ENCODE results near the gene VWA7. TPM values are rescaled to one million over a fixed set of nuclear protein-coding genes. Genes with fewer than 3 reads are reported as not detected.

Gene VWA7
- total RNA-seq, 1 donor from 2014 or later, result 0.74 TPM

DNA sequence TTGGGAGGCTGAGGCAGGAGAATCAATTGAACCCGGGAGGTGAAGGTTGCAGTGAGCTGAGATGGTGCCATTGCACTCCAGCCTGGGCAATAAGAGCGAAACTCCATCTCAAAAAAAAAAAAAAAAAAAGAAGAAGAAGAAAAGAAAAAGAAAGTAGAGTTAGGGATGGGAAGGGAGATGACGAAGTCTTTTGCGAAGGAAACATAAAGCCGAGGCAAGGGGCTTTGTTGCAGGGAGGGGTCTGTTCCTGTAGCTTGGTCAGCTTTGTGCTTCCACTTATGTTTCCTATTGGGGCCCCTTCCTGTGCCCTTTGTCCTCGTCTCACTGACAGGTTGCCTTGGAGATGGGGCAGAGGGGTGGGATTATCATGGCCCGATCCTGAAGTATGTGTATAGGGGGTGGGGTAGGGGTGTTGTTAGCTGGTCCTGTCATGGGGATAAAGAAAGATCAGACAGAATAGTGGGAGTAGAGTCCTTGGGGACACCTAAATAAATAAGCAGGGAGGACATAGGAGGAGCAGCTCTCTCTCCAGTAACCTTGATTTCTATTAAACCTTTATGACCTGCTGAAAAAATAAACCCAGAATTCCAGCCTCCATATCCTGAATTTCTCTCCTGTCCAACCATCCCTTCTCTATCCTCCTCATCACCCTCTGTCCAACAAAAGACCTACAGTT lies 39.7 kb downstream of the VWA7 start:
- Histone ChIP-seq H3K27ac (peak overlapping the region; percentile 96), H3K4me3 (peak overlapping the region in 1 of 2 donors; percentile 67), H3K4me1 (peaks cover 60% of the 10 kb centered on the region), H3K27me3 (no peaks in the 10 kb centered on the region), H3K36me3 (peaks cover 3 to 18% of the 10 kb centered on the region in 2 donors), H3K9me3 (no peaks in the 10 kb centered on the region)
- TF ChIP-seq, protein P1, sequence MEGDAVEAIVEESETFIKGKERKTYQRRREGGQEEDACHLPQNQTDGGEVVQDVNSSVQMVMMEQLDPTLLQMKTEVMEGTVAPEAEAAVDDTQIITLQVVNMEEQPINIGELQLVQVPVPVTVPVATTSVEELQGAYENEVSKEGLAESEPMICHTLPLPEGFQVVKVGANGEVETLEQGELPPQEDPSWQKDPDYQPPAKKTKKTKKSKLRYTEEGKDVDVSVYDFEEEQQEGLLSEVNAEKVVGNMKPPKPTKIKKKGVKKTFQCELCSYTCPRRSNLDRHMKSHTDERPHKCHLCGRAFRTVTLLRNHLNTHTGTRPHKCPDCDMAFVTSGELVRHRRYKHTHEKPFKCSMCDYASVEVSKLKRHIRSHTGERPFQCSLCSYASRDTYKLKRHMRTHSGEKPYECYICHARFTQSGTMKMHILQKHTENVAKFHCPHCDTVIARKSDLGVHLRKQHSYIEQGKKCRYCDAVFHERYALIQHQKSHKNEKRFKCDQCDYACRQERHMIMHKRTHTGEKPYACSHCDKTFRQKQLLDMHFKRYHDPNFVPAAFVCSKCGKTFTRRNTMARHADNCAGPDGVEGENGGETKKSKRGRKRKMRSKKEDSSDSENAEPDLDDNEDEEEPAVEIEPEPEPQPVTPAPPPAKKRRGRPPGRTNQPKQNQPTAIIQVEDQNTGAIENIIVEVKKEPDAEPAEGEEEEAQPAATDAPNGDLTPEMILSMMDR (IDR thresholded peaks at IDR 0.05), result no peak
- TF ChIP-seq POLR2AphosphoS5 (IDR thresholded peaks at IDR 0.05; ENCODE audit: insufficient read depth in 1 of 2, low read depth in 1 of 2) (no peak), POLR2A (IDR thresholded peaks at IDR 0.05) (no peak)
- no peak for DNase-seq (ENCODE audit: extremely low spot score in 2 of 2)
- intact Hi-C loops (cut with DNase I), result loop anchor here (5.0 to 10.0 kb wide), 3 partner anchors 53 to 75 kb away; partner anchors contain the start of genes LY6G5C and VARS1

GRCh38 chr6:31736768-31737314 lies 40.3 kb downstream of the VWA7 start:
- Histone ChIP-seq H3K27ac (peak overlapping the region; percentile 96), H3K36me3 (peaks cover 3 to 25% of the 10 kb centered on the region in 2 donors), H3K4me1 (peaks cover 60% of the 10 kb centered on the region), H3K27me3 (no peaks in the 10 kb centered on the region), H3K4me3 (peak overlapping the region; percentile 67 to 82), H3K9me3 (no peaks in the 10 kb centered on the region)
- DNase-seq (ENCODE audit: extremely low spot score in 2 of 2), result no peak
- intact Hi-C loops (cut with DNase I), result loop anchor here (5.0 to 10.0 kb wide), 3 partner anchors 52 to 75 kb away; partner anchors contain the start of genes LY6G5C and VARS1
- TF ChIP-seq, protein P1 (IDR thresholded peaks at IDR 0.05), result no peak
- TF ChIP-seq POLR2AphosphoS5 (IDR thresholded peaks at IDR 0.05; ENCODE audit: insufficient read depth in 1 of 2, low read depth in 1 of 2) (no peak), POLR2A (IDR thresholded peaks at IDR 0.05) (no peak)

- Histone ChIP-seq H3K36me3 (peaks cover 3 to 31% of the 10 kb centered on the region in 2 donors), H3K4me3 (peak within 1 kb of the TSS; percentile 67 to 82), H3K27me3 (no peaks in the 10 kb centered on the region), H3K4me1 (peaks cover 60% of the 10 kb centered on the region), H3K9me3 (no peaks in the 10 kb centered on the region), H3K27ac (peak within 1 kb of the TSS; percentile 96)
- peak in 1 of 2 donors; percentile 96 for DNase-seq (ENCODE audit: extremely low spot score in 2 of 2)
- TF ChIP-seq, protein P1 (IDR thresholded peaks at IDR 0.05), result no peak
- peak in 1 of 2 donors; percentile 97 for TF ChIP-seq POLR2A (IDR thresholded peaks at IDR 0.05)
- peak; percentile 85 to 100 for TF ChIP-seq POLR2AphosphoS5 (IDR thresholded peaks at IDR 0.05; ENCODE audit: insufficient read depth in 1 of 2, low read depth in 1 of 2)
- intact Hi-C loops (cut with DNase I), result loop anchor here (5.0 to 10.0 kb wide), 3 partner anchors 51 to 76 kb away; partner anchors contain the start of genes LY6G5C and VARS1
These were observed 40.9 kb downstream of the VWA7 start, which contains the start of gene CLIC1 for GRCh38 chr6:31736021-31736767. Gene CLIC1 (minus strand): TSS chr6:31736530. CDS start chr6:31736300, 230 bp downstream.

GRCh38 chr6:31734821-31735406 lies 42.2 kb downstream of the VWA7 start:
- peak overlapping the region; percentile 96 for H3K27ac ChIP-seq
- H3K4me3 ChIP-seq, result peak overlapping the region; percentile 67 to 82
- H3K36me3 ChIP-seq, result peaks cover 3 to 33% of the 10 kb centered on the region in 2 donors
- H3K27me3 ChIP-seq, result no peaks in the 10 kb centered on the region
- DNase-seq (ENCODE audit: extremely low spot score in 2 of 2), result no peak
- TF ChIP-seq POLR2A (IDR thresholded peaks at IDR 0.05) (peak in 1 of 2 donors; percentile 57), POLR2AphosphoS5 (IDR thresholded peaks at IDR 0.05; ENCODE audit: insufficient read depth in 1 of 2, low read depth in 1 of 2) (peak; percentile 63 to 90)
- TF ChIP-seq, protein P1 (IDR thresholded peaks at IDR 0.05), result no peak
- H3K9me3 ChIP-seq, result no peaks in the 10 kb centered on the region
- intact Hi-C loops (cut with DNase I), result loop anchor here (5.0 to 10.0 kb wide), 3 partner anchors 50 to 77 kb away; partner anchors contain the start of genes LY6G5C and VARS1
- H3K4me1 ChIP-seq, result peaks cover 59% of the 10 kb centered on the region
